GM18868 (cell line): ENCODE measurements around the gene HENMT1.

Experiments used
- ATAC-seq: cut with Tn5 transposase; IDR thresholded peaks from one replicate; pipeline ENCODE4 v1.9.1; 2021; ENCODE audit warnings: mild to moderate bottlenecking, moderate library complexity; ENCODE audit not compliant: unreplicated experiment

HENMT1 gene

DNA sequence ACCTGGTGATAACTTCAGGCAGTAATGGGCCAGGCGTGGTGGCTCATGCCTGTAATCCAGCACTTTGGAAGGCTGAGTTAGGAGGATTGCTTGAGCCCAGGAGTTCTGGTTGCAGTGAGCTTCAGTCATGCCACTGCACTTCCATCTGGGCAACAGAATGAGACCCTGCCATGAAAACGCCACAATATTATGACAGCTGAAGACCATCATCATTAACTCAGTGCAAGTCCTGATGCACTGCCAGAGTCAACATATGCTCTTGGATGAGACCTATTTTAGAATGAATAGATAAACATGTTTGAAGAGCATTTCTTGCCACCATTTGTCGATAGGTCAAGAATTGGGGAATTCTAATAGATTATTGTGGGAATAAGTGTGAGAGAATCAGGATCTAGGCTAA lies 26.4 kb downstream of the HENMT1 start:
- ATAC-seq: no peak

DNA sequence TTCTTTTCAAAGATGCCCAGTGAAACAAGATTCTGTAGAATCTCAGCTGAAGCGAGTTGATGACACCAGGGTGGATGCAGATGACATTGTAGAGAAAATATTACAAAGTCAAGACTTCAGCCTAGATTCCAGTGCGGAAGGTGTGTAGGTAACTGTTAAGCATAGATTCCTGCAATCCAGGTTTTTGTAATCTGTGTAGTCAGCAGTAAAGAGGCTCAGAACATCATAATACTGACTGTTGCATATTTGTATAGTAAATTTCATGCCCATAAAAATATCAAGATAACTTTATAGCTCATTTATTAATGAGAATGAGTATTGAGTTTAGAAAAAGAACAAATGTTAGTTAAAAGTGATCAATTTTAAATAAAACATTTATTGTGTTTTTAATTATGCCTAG lies 32.2 kb downstream of the HENMT1 start:
- no peak for ATAC-seq

DNA sequence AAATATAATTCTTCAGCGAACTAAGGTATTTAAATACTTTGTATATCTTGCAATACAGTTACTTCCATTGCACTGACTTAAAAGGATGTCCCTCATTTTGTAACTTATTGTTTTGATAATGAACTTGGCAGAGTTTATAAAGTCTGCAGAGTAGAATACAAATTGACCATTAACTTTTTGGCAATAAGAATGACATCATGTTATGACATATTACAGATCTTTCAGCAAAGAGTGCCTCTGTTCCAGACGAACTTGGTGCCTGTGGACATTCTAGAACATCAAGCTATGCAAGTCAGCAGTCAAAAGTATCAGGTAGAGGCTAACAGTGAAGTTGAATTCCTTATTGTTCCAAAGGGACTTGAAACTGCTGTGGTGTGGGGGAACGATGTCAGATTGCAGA lies 32.9 kb downstream of the HENMT1 start:
- no peak for ATAC-seq

DNA sequence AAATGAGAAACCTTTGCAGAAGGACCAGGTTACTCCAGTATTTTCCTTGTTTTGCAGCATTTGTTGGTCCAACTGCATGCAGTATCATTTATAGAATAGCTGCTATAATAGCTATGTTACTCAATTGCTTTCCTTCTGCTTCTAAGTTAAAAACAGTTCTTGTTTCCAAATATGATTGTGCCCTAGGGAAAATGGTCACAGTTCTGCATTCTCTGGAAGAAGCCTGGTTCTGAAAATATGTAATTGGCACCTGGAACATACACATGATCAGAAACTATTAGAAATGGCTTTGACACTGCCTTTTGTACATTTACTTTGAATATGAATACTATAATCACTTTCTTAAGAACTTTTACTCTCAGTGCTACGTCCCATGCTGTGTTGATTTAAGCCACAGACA lies 33.6 kb downstream of the HENMT1 start:
- ATAC-seq: no peak

DNA sequence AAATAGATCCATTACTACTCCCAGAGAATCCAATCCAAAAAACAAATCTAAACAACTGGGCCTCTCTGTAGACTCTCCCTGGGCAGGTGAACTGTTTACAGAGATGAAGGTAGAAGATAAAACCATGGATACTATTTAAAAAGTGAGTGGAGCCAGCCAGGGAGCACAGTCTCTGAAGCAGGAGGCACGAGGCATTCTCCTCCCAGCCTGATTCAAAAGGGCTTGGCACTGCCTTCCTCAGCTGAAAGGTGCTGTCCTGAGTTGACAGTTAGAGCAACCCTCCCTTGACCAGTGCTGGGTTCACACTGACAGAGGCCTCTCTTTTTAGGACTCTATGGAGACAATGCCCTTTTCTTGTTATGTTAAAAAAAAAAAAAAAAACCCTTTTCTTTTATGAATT lies 36.8 kb downstream of the HENMT1 start:
- no peak for ATAC-seq

DNA sequence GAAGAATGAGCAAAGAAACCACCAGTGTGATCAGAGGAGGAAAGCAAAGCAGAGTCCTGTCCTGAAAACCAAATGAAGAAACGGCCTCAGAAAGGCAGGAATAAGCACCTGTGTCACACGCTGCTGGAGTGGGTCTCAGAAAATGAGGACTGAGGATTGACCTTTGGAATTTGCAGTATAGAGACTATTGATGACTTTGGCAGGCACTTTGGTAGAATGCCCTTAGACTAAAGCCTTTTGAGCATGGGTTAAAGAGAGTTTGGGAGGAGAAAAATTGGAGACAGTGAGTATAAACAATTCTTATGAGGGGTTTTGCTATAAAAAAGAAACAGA lies 43.2 kb downstream of the HENMT1 start:
- no peak for ATAC-seq

DNA sequence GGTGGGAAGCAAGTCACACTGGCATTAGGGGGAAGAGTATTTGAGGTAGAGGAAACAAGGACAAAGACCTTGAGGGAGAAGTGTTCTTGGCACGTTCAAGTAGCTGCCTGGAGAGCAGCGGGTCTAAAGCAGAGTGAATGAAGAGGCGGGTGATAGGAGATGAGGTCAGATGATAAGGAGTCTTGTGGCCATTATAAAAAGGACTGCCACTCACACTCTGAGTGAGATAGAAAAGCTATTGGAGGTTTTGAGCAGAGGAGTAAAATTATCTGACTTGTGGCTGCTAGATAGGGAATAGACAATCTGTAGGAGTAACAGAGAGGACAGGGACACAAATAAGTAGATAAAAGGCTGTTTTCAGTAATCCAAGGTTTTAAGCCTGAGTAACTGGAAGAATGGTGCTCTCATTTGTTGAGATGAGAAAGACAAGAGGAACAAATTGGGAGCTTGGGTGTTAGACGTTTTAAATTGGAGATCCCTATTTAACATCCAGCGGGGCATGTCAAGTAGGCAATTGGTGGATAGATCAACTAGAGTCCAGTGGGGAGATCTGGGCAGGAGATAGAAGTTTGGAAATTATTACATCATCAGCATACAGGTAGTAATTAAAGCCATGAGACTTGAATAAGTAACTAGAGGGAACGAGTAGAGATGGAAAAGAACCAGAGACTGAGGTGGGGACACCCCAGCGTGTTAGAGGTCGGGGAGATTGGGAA lies 43.7 kb downstream of the HENMT1 start:
- no peak for ATAC-seq

DNA sequence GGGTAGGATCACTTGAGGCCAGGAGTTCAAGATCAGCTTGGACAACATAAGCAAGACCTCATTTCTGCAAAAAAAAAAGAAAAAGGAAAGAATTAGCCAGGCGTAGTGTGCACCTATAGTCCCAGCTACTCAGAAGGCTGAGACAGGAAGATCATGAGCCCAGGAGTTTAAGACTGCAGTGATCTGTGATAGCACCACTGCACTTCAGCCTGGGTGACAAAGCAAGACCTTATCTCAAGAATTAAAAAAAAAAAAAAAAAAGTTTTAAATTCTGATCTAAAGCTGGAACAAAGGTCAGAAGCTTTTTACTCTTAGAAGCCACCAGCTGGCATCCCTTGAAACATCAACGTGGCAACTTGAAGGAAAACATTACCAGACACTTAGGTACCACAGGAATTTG lies 45.3 kb downstream of the HENMT1 start:
- no peak for ATAC-seq

DNA sequence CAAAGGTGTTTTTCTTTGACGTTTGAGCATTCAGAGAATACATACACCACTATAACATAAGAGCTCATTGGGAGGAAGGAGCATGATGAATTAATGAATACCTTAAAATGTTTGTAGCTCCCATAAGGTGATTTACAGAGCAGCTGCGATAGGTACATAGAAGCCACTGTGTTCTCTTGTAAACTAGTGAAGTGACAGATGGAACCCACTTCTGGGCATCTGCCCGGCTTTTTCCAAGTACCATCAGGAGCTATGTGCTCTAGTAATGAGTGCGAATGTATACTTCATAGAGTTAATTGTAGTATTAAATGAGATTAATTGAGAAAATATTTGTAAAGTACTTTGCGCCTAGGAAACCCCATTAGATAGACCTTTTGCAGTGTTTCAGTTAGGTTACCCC lies 48.4 kb downstream of the HENMT1 start:
- no peak for ATAC-seq

DNA sequence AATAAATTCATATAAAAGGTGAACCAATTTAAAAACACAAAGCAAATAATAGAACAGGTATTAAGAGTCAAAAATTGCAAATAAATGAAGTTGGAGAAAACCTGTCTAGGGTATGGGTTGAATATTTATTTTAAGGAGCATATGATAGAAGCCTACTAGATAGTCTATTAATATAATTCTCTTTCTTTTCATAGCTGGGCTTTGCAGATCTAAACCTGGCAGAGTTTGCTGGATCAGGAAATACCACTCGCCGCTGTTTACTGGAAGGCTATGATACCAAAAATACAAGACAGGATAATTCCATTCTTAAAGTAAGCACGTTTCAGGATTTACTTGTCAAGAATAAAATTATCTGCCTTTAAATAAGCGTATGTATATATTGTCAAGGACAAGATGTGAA lies 48.9 kb downstream of the HENMT1 start:
- no peak for ATAC-seq

DNA sequence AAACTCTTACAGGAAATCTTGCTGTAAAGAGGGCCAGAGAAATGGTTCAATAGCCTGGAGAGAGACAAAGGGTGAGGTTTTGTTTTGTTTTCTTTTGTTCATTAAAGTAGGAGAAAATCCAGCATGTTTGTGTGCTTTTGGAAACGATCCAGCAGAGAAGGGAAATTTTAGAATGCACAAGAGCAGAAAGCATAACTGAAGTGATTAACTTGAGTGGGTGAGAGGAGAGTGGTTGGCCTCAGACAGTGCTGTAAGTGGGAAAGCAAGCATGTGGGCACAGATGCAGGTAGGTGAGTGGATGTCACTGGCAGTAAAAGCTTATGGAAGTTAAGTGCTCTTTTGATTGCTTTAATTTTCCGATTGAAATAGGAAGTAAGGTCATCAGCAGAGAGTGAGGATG lies 50.8 kb downstream of the HENMT1 start:
- ATAC-seq: no peak

DNA sequence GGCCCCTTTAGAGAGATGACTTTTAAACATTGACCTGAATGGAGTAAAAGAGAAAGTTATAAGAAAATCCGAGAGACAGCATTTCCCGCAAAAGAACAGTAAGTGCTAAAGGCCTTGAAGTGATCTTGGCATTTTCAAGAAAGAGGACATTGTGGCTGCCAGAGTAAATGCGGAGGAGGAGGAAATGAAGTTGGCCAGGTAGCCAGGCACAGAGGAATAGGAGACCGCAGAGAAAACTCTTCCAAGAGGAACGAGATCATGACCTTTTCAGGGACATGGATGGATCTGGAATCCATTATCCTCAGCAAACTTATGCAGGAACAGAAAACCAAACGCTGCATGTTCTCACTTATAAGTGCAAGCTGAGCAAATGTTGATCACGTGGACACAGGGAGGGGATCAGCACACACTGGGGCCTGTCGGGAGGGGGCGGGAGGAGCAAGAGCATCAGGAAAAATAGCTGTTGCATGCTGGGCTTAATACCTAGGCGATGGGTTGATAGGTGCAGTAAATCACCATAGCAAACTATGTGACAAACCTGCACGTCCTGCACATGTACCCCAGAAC lies 51.3 kb downstream of the HENMT1 start:
- no peak for ATAC-seq

DNA sequence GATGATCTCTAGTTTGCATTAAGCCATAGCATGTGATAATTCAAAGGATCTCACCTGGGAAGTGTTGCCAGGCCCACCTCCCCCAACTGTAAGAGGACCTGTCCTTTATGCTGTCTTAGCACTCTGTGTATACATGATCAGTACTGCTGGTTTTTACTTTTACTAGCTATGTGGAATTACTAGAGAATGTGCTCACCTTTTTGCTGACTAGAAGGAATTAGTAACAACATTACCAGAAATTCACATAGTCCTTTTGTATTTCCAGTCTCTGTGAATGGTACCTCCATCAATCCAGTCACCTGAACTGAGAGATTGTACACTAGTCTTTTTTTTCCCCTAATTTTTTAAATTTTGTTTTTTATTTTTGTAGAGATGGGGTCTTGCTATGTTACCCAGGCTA lies 54.4 kb downstream of the HENMT1 start:
- no peak for ATAC-seq

DNA sequence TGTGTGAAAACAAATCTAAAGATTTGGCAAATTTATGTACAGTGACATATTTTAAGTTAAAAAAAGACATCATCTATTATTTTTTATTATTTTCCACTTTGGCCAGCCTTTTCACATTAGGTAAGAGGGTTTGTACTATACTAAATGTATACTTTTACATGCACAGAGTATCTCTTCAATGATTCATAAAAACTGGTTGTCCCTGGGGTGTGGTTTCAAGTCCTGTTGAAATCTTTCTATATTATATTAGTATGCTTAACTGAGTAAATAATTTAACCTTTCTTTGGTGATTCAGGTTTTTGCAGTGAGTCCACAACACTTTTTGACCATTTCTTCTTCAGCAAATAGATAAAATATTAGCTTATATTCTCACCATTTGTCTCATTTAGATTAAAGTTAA lies 55.3 kb downstream of the HENMT1 start:
- no peak for ATAC-seq

DNA sequence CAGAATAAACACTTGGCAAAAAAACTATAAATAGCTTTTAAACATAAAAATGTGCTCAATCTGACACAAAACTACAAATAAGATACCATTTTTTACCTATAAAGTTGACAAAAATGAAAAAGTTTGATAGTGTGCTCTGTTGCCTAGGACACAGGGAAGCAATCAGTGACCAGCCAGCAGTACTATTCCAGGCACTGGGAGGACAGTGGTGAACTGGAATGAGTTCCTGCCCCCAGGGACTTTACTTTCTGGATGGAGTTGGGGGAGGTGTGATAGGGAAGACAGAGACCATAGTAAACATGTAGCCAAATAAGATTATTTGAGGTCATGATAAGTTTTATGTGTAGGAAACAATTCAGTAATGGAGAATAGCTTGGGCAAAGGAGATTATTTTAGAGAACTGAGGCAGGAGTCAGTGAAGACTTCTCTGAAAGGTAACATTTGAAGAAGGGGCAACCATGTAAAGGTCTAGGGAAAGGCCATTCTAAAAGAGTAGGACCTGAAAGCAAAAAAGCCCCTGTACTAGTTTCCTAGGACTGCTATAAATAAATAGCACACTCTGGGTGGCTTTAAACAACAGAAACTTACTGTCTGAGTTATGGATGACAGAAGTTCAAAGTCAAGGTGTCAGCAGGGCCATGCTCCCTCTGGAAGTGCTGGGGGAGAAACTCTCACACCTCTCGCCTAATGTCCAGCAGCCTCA lies 59.0 kb downstream of the HENMT1 start:
- no peak for ATAC-seq

DNA sequence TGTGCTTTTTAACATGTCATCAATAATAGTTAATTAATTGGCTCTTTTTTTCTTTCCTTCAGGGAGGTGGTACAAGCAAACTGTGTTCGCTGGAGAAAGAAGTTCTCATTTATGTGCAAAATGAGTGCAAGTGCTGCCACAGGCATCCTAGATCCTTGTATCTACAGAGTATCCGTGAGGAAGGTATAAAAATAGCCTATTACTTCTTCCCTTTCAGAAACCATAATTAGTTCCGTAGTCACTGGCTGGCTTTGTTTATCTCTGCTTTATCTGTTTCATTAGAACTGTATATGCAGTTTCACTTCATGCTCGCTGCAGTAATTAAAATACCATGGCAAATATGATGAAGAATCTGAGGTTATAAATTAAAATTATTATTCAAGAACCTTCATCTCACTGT lies 60.4 kb downstream of the HENMT1 start:
- no peak for ATAC-seq

DNA sequence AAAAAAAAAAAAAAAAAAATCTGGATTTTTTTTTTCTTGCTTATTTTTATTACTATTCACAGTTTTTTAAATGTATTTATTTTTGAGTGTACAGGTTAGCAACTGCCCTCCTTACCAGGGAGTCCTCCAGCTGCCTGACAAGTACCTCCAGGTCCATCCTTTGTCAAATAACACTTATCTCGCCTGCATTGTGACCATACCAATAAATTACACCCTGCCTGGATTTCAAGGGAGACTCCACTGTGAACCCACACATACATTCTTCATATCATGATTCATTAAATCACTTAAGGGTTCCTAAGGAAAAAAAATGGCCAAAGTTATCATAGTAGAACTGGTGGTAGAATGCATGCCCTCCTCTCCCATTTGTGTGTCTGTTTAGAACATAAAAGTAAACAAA lies 62.6 kb downstream of the HENMT1 start:
- no peak for ATAC-seq
